ENCODE data around the gene TRAPPC5. TPM values are rescaled to one million over a fixed set of nuclear protein-coding genes. Genes with fewer than 3 reads are reported as not detected.
"Not testable (repeated sequence)": the region's sequence is repeated elsewhere in the genome, so short reads cannot be mapped to it uniquely, and the experiment has no call there.

Gene TRAPPC5
- total RNA-seq, 2 experiments from 2014 or later, result 91.5 to 150 TPM

DNA sequence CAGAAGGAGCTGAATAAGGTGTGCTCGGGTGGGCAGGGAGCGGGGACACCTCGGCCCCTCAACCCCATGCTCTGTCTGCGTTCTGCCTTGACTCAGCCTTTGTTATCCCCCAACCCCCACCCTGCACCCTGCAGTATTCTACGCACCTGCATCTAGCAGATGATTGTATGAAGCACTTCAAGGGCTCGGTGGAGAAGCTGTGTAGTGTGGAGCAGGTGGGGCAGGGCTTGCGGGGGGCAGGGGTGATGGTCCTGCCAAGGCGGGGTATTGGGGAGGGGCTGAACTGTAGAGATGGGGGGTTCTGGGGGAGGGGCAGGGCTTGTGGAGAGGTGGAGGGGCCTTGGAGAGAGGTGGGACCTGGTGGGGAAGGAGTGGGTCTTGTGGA, 37.6 kb upstream of the TRAPPC5 start:
- Histone ChIP-seq H3K4me3 (ENCODE audit: low read depth, low read length, poor library complexity, severe bottlenecking) (no peak overlapping the region), H3K4me2 (ENCODE audit: low read length) (no peak overlapping the region), H3K36me3 (ENCODE audit: insufficient read depth, low read length) (no peaks in the 10 kb centered on the region), H3K9me3 (ENCODE audit: low read length) (no peaks in the 10 kb centered on the region), H3K27ac (ENCODE audit: low read depth, low read length, poor library complexity, severe bottlenecking) (no peak overlapping the region), H3K79me2 (ENCODE audit: insufficient read depth, low read depth, low read length) (no peaks in the 10 kb centered on the region), H3K9me2 (ENCODE audit: insufficient read depth, low read length) (no peaks in the 10 kb centered on the region), H4K20me1 (ENCODE audit: insufficient read depth, low read length) (no peaks in the 10 kb centered on the region), H3K4me1 (ENCODE audit: insufficient read depth, low read length, poor library complexity, severe bottlenecking) (peaks cover 2% of the 10 kb centered on the region), H2AFZ (ENCODE audit: low read length) (no peak overlapping the region)
- no peak for TF ChIP-seq EZH2phosphoT487 (IDR thresholded peaks at IDR 0.05; ENCODE audit: borderline replicate concordance, low read depth, low read length)
- TF ChIP-seq, protein P1, sequence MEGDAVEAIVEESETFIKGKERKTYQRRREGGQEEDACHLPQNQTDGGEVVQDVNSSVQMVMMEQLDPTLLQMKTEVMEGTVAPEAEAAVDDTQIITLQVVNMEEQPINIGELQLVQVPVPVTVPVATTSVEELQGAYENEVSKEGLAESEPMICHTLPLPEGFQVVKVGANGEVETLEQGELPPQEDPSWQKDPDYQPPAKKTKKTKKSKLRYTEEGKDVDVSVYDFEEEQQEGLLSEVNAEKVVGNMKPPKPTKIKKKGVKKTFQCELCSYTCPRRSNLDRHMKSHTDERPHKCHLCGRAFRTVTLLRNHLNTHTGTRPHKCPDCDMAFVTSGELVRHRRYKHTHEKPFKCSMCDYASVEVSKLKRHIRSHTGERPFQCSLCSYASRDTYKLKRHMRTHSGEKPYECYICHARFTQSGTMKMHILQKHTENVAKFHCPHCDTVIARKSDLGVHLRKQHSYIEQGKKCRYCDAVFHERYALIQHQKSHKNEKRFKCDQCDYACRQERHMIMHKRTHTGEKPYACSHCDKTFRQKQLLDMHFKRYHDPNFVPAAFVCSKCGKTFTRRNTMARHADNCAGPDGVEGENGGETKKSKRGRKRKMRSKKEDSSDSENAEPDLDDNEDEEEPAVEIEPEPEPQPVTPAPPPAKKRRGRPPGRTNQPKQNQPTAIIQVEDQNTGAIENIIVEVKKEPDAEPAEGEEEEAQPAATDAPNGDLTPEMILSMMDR (conservative IDR thresholded peaks at IDR 0.05; ENCODE audit: low read length), result no peak
- intact Hi-C loops (cut with micrococcal nuclease; ENCODE audit: unreplicated experiment), result no loop called here
- no peak for DNase-seq (ENCODE audit: low spot score)
- ChIA-PET CTCF (ENCODE audit: unreplicated experiment) (no interaction called here), POLR2A (no interaction called here)
- no TSS peak for BruUV-seq (replicated peaks)

DNA sequence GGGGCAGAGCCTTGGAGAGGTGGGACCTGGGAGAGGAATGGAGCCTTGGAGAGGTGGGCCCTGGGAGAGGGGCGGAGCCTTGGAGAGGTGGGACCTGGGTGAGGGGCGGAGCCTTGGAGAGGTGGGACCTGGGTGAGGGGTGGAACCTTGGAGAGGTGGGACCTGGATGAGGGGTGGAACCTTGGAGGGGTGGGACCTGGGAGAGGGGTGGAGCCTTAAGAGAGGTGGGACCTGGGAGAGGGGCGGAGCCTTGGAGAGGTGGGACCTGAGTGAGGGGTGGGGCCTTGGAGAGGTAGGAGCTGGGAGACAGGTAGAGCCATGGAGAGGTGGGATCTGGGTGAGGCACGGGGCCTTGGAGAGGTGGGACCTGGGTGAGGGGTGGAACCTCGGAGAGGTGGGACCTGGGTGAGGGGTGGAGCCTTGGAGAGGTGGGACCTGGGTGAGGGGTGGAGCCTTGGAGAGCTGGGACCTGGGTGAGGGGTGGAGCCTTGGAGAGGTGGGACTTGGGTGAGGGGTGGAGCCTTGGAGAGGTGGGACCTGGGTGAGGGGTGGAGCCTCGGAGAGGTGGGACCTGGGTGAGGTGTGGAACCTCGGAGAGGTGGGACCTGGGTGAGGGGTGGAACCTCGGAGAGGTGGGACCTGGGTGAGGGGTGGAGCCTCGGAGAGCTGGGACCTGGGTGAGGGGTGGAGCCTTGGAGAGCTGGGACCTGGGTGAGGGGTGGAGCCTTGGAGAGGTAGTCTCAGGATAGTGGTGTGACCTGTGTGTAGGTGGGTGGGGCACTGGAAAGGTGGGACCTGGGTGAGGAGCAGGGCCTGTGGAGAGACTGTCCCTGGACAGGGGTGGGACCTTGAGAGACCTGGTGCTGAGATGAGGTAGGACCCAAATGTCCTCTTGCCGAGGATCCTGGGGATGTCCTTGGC, 36.7 kb upstream of the TRAPPC5 start:
- not testable (repeated sequence) for H4K20me1 ChIP-seq (ENCODE audit: insufficient read depth, low read length)

DNA sequence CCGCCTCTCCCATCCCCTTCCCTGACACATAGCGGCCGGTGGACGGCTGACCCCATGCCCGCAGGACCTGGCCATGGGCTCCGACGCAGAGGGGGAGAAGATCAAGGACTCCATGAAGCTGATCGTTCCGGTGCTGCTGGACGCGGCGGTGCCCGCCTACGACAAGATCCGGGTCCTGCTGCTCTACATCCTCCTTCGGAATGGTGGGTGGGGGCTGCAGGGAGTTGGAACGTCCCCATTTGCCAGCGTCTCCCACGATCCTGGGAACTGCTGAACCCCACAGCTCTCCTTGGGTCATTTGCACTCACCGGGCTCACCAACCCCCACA, 36.1 kb upstream of the TRAPPC5 start:
- Histone ChIP-seq H2AFZ (ENCODE audit: low read length) (no peak overlapping the region), H3K4me1 (ENCODE audit: insufficient read depth, low read length, poor library complexity, severe bottlenecking) (no peaks in the 10 kb centered on the region), H3K4me3 (ENCODE audit: low read depth, low read length, poor library complexity, severe bottlenecking) (no peak overlapping the region), H3K27ac (ENCODE audit: low read depth, low read length, poor library complexity, severe bottlenecking) (no peak overlapping the region), H3K4me2 (ENCODE audit: low read length) (no peak overlapping the region), H3K9me3 (ENCODE audit: low read length) (no peaks in the 10 kb centered on the region), H3K36me3 (ENCODE audit: insufficient read depth, low read length) (no peaks in the 10 kb centered on the region), H4K20me1 (ENCODE audit: insufficient read depth, low read length) (no peaks in the 10 kb centered on the region), H3K9me2 (ENCODE audit: insufficient read depth, low read length) (no peaks in the 10 kb centered on the region), H3K79me2 (ENCODE audit: insufficient read depth, low read depth, low read length) (no peaks in the 10 kb centered on the region)
- TF ChIP-seq, protein P1 (conservative IDR thresholded peaks at IDR 0.05; ENCODE audit: low read length), result no peak
- TF ChIP-seq EZH2phosphoT487 (IDR thresholded peaks at IDR 0.05; ENCODE audit: borderline replicate concordance, low read depth, low read length), result no peak
- no peak for DNase-seq (ENCODE audit: low spot score)
- intact Hi-C loops (cut with micrococcal nuclease; ENCODE audit: unreplicated experiment), result no loop called here
- CTCF ChIA-PET (ENCODE audit: unreplicated experiment), result no interaction called here
- BruUV-seq (replicated peaks), result no TSS peak
- POLR2A ChIA-PET, result no interaction called here

More for the DNA sequence above, 36.7 kb upstream of the TRAPPC5 start:
- ChIA-PET CTCF (ENCODE audit: unreplicated experiment) (interaction anchor here (0.6 kb wide), 1 partner anchor 9 kb away, joined by 3 read pairs; no protein-coding TSS in a partner anchor), POLR2A (interaction anchor here (0.6 to 0.8 kb wide), 3 partner anchors 10 to 99 kb away, joined by 3 to 4 read pairs (median 3); no protein-coding TSS in a partner anchor)
- H3K27ac ChIP-seq (ENCODE audit: low read depth, low read length, poor library complexity, severe bottlenecking); H3K4me3 ChIP-seq (ENCODE audit: low read depth, low read length, poor library complexity, severe bottlenecking); BruUV-seq (replicated peaks); H2AFZ ChIP-seq (ENCODE audit: low read length); intact Hi-C loops (cut with micrococcal nuclease; ENCODE audit: unreplicated experiment); H3K9me2 ChIP-seq (ENCODE audit: insufficient read depth, low read length); H3K4me2 ChIP-seq (ENCODE audit: low read length); H3K9me3 ChIP-seq (ENCODE audit: low read length); H3K79me2 ChIP-seq (ENCODE audit: insufficient read depth, low read depth, low read length); H3K36me3 ChIP-seq (ENCODE audit: insufficient read depth, low read length); H3K4me1 ChIP-seq (ENCODE audit: insufficient read depth, low read length, poor library complexity, severe bottlenecking): not testable (repeated sequence)
- DNase-seq (ENCODE audit: low spot score), result peak; percentile 67
